H1 (cell line): ENCODE measurements around the gene UBR1. TPM values are rescaled to one million over a fixed set of nuclear protein-coding genes. Genes with fewer than 3 reads are reported as not detected.
"Not testable (repeated sequence)": the region's sequence is repeated elsewhere in the genome, so short reads cannot be mapped to it uniquely, and the experiment has no call there.

Experiments
- CTCF ChIA-PET: fragments of 300-600 bp; sonication (Branson Sonifier 250); formaldehyde crosslinking; loops from one replicate; lab custom pipeline; 2021; ENCODE audit not compliant: partially characterized antibody; lab: Charles Lee
- POLR2A ChIA-PET: fragments of 300-600 bp; sonication (Branson Sonifier 250); formaldehyde crosslinking; loops from one replicate; lab custom pipeline; 2021; ENCODE audit warnings: inconsistent platforms; ENCODE audit not compliant: partially characterized antibody; lab: Charles Lee
- DNase-seq, 2 experiments: peaks; one replicate each; pipeline versions ENCODE4 v3.0.0 to v3.0.0-alpha.2; 2010 to 2022; ENCODE audit warnings: low spot score in 2 of 2, low read depth in 1 of 2, mixed read lengths in 1 of 2
- FAIRE-seq: peaks from 2 replicates; lab custom pipeline; 2011; peaks lifted over from hg19 to GRCh38; lab: Jason Lieb, UNC
- H2AFZ ChIP-seq: 2 replicates; pipeline ENCODE4 v1.8.1; 2012; ENCODE audit warnings: low read length, inconsistent platforms
- H2AK5ac ChIP-seq: 2 replicates; pipeline ENCODE4 v1.6.1; 2013; ENCODE audit warnings: low read depth, low read length
- H2BK120ac ChIP-seq: replicated peaks from 2 replicates; pipeline ENCODE3; 2013; ENCODE audit warnings: low read depth, low read length, inconsistent platforms
- H2BK12ac ChIP-seq: 2 replicates; pipeline ENCODE4 v1.6.1; 2013; ENCODE audit warnings: low read depth, low read length
- H2BK15ac ChIP-seq: 2 replicates; pipeline ENCODE4 v1.6.1; 2013; ENCODE audit warnings: low read length
- H2BK20ac ChIP-seq: 2 replicates; pipeline ENCODE4 v1.6.1; 2013; ENCODE audit warnings: low read length
- H2BK5ac ChIP-seq: 2 replicates; pipeline ENCODE4 v1.6.1; 2013; ENCODE audit warnings: low read depth, low read length
- H3K14ac ChIP-seq: 2 replicates; pipeline ENCODE4 v1.6.1; 2013; ENCODE audit warnings: inconsistent platforms; ENCODE audit not compliant: insufficient read length
- H3K18ac ChIP-seq: 2 replicates; pipeline ENCODE4 v1.6.1; 2013; ENCODE audit warnings: low read length; ENCODE audit errors: extremely low read depth
- H3K23ac ChIP-seq: 2 replicates; pipeline ENCODE4 v1.6.1; 2013; ENCODE audit warnings: inconsistent platforms; ENCODE audit not compliant: insufficient read length
- H3K23me2 ChIP-seq: 2 replicates; pipeline ENCODE4 v1.6.1; 2013; ENCODE audit warnings: low read depth, low read length
- H3K27ac ChIP-seq: 2 replicates; pipeline ENCODE4 v1.6.1; 2011; ENCODE audit warnings: low read depth, low read length, inconsistent platforms
- H3K27me3 ChIP-seq, 4 experiments: replicated peaks in 1 of 4; 1 replicate in 1 of 4; 2 replicates in 3 of 4; pipeline versions ENCODE4 v1.6.1 to v1.8.1; 2011 to 2013; ENCODE audit warnings: low read length in 3 of 4, mild to moderate bottlenecking in 3 of 4, inconsistent platforms in 2 of 4, mixed read lengths in 2 of 4, moderate library complexity in 1 of 4; ENCODE audit not compliant: control insufficient read depth in 3 of 4, insufficient read depth in 3 of 4; ENCODE audit errors: extremely low read depth in 1 of 4
- H3K36me3 ChIP-seq, 4 experiments: 2 replicates each; pipeline versions ENCODE4 v1.6.1 to v1.8.1; 2011 to 2013; ENCODE audit warnings: mild to moderate bottlenecking in 4 of 4, low read length in 3 of 4, moderate library complexity in 2 of 4, control low read depth in 1 of 4, inconsistent platforms in 1 of 4; ENCODE audit not compliant: insufficient read depth in 4 of 4, control insufficient read depth in 2 of 4
- H3K4ac ChIP-seq: replicated peaks from 2 replicates; pipeline ENCODE3; 2013; ENCODE audit warnings: low read length, low read depth, mixed read lengths, inconsistent platforms; ENCODE audit not compliant: insufficient read length
- H3K4me1 ChIP-seq, 4 experiments: replicated peaks in 1 of 4; 1 replicate in 1 of 4; 2 replicates in 3 of 4; pipeline versions ENCODE4 v1.6.1 to v1.8.1; 2011 to 2013; ENCODE audit warnings: low read length in 3 of 4, inconsistent platforms in 2 of 4, mixed read lengths in 1 of 4; ENCODE audit not compliant: insufficient read depth in 4 of 4, control insufficient read depth in 3 of 4
- H3K4me2 ChIP-seq, 2 experiments: 2 replicates each; pipeline versions ENCODE4 v1.6.1 to v1.8.1; 2011 to 2013; ENCODE audit warnings: low read depth in 2 of 2, low read length in 2 of 2, control low read depth in 1 of 2, inconsistent platforms in 1 of 2, mild to moderate bottlenecking in 1 of 2; ENCODE audit not compliant: insufficient read depth in 1 of 2
- H3K4me3 ChIP-seq, 4 experiments: fragments of 200-600, 300-600 bp in 1 of 4; sonication (generic), shearing (Covaris generic), sonication (Bioruptor Twin) in 1 of 4; 2 replicates each; pipeline versions ENCODE4 v1.5.1 to v1.8.1; 2011 to 2016; ENCODE audit warnings: low read length in 4 of 4, low read depth in 3 of 4, control low read depth in 2 of 4, inconsistent platforms in 2 of 4, mild to moderate bottlenecking in 2 of 4, mixed read lengths in 1 of 4, moderate library complexity in 1 of 4; ENCODE audit not compliant: insufficient read depth in 2 of 4; ENCODE audit errors: extremely low read depth in 1 of 4
- H3K56ac ChIP-seq: replicated peaks from 2 replicates; pipeline ENCODE3; 2013; ENCODE audit warnings: low read depth, mild to moderate bottlenecking, mixed read lengths, low read length, inconsistent platforms; ENCODE audit not compliant: insufficient read length
- H3K79me1 ChIP-seq: 2 replicates; pipeline ENCODE4 v1.6.1; 2013; ENCODE audit warnings: low read depth, low read length, control low read depth
- H3K79me2 ChIP-seq, 2 experiments: 2 replicates each; pipeline versions ENCODE4 v1.6.1 to v1.8.1; 2012 to 2013; ENCODE audit warnings: low read length in 2 of 2, mild to moderate bottlenecking in 2 of 2, inconsistent platforms in 1 of 2; ENCODE audit not compliant: insufficient read depth in 2 of 2, control insufficient read depth in 1 of 2
- H3K9ac ChIP-seq, 4 experiments: replicated peaks in 1 of 4; 1 replicate in 1 of 4; 2 replicates in 3 of 4; pipeline versions ENCODE4 v1.6.1 to v1.8.1; 2011 to 2013; ENCODE audit warnings: low read depth in 3 of 4, low read length in 3 of 4, control low read depth in 2 of 4, mild to moderate bottlenecking in 2 of 4, moderate library complexity in 2 of 4, inconsistent platforms in 1 of 4; ENCODE audit errors: extremely low read depth in 1 of 4
- H3K9me3 ChIP-seq, 2 experiments: 2 replicates each; pipeline versions ENCODE4 v1.6.1 to v1.8.1; 2012 to 2013; ENCODE audit warnings: mild to moderate bottlenecking in 2 of 2, moderate library complexity in 2 of 2, control low read depth in 1 of 2, inconsistent platforms in 1 of 2, low read depth in 1 of 2, low read length in 1 of 2, mixed read lengths in 1 of 2; ENCODE audit not compliant: insufficient read depth in 2 of 2
- H4K20me1 ChIP-seq, 2 experiments: replicated peaks in 1 of 2; 2 replicates each; pipeline versions ENCODE3 to v1.8.1; 2011 to 2013; ENCODE audit warnings: inconsistent platforms in 2 of 2, low read length in 2 of 2, mild to moderate bottlenecking in 1 of 2; ENCODE audit not compliant: insufficient read depth in 2 of 2, control insufficient read depth in 1 of 2
- H4K5ac ChIP-seq: 2 replicates; pipeline ENCODE4 v1.6.1; 2013; ENCODE audit warnings: low read length, low read depth, mixed read lengths, inconsistent platforms; ENCODE audit not compliant: insufficient read length
- H4K8ac ChIP-seq: 2 replicates; pipeline ENCODE4 v1.8.0; 2013; ENCODE audit warnings: mild to moderate bottlenecking, moderate library complexity, low read length, inconsistent platforms; ENCODE audit not compliant: insufficient read depth; ENCODE audit errors: extremely low read depth
- H4K91ac ChIP-seq: replicated peaks from 2 replicates; pipeline ENCODE3; 2013; ENCODE audit warnings: low read length, mixed read lengths, inconsistent platforms; ENCODE audit not compliant: insufficient read length
- EP300 ChIP-seq, 2 experiments: IDR thresholded peaks; 1 replicate in 1 of 2; 2 replicates in 1 of 2; pipeline ENCODE4 v1.6.1; 2011 to 2012; ENCODE audit warnings: low read depth in 2 of 2, low read length in 2 of 2, mild to moderate bottlenecking in 2 of 2, borderline replicate concordance in 1 of 2, inconsistent platforms in 1 of 2, moderate library complexity in 1 of 2
- WGBS, 2 experiments: shearing (Covaris generic) in 1 of 2; methylation state at CpG; one replicate each; pipeline versions ENCODE4 v1.1.6 to v1.1.7; 2013 to 2015; ENCODE audit warnings: low lambda C conversion rate in 2 of 2, mixed read lengths in 2 of 2, inconsistent platforms in 1 of 2, low coverage in 1 of 2, missing lambda C conversion rate in 1 of 2; ENCODE audit not compliant: insufficient replicate concordance in 2 of 2, insufficient coverage in 1 of 2, insufficient read length in 1 of 2; ENCODE audit errors: extremely low coverage in 1 of 2, missing lambda C conversion rate in 1 of 2; 5-methylcytosine and 5-hydroxymethylcytosine counted together
- polyA plus RNA-seq, 7 experiments: library from polyadenylated mRNA; depleted of rRNA in 3 of 7; stranded (reverse) in 5 of 7; unstranded in 2 of 7; fragments of >200 nt in 5 of 7; fragments of 200-250 nt in 2 of 7; gene quantifications; 1 replicate in 5 of 7; 2 replicates in 1 of 7; 4 replicates in 1 of 7; pipeline versions ENCODE4 v1.2.1 to v1.2.3, GENCODE V29; 2011 to 2013; ENCODE audit warnings: missing spikeins in 2 of 7, mixed read lengths in 2 of 7
- total RNA-seq: library from RNA; stranded (reverse); fragmentation: NEBNext Ultra II Directional; extraction: Animal tissue kit (Norgen Biotek cat#: 25700); gene quantifications from 2 replicates; pipeline ENCODE4 v1.2.1, GENCODE V29; 2021

UBR1 gene
- total and polyA plus RNA-seq, 2 of the 8 experiments (the other 6 are each of a cell fraction or from before 2014, with no cell fraction given): 3.7 to 18.7 TPM

DNA sequence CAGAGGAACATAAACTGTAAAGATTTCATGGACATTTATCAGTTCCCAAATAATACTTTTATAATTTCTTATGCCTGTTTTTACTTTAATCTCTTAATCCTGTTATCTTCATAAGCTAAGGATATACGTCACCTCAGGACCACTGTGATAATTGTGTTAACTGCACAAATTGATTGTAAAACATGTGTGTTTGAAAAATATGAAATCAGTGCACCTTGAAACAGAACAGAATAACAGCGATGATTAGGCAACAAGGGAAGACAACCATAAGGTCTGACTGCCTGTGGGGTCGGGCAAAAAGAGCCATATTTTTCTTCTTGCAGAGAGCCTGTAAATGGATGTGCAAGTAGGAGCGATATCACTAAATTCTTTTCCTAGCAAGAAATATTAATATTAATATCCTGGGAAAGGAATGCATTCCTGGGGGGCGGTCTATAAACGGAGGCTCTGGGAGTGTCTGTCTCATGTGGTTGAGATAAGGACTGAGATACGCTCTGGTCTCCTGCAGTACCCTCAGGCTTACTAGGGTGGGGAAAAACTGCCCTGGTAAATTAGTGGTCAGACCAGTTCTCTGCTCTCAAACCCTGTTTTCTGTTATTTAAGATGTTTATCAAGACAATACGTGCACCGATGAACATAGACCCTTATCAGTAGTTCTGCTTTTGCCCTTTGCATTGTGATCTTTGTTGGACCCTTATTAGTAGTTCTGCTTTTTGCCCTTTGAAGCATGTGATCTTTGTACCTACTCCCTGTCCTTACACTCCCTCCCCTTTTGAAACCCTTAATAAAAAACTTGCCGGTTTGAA, 22.5 kb upstream of the UBR1 start:
- DNase-seq, CTCF ChIA-PET, H3K4ac ChIP-seq, H2BK20ac ChIP-seq, H3K4me2 ChIP-seq, H3K79me1 ChIP-seq, H4K91ac ChIP-seq, H3K14ac ChIP-seq, H2BK15ac ChIP-seq, H3K18ac ChIP-seq, H2BK5ac ChIP-seq, H3K27me3 ChIP-seq, H2BK12ac ChIP-seq, H2AFZ ChIP-seq, H4K8ac ChIP-seq, H4K5ac ChIP-seq, H3K27ac ChIP-seq, FAIRE-seq, H2BK120ac ChIP-seq, H4K20me1 ChIP-seq, H3K23ac ChIP-seq, POLR2A ChIA-PET, H3K4me3 ChIP-seq, H3K79me2 ChIP-seq, H3K9me3 ChIP-seq, H3K9ac ChIP-seq, H3K23me2 ChIP-seq, H3K36me3 ChIP-seq, H3K56ac ChIP-seq, H2AK5ac ChIP-seq, H3K4me1 ChIP-seq: not testable (repeated sequence)
- 78% methylated on average over 10 of the region's 10 CpGs; no CpG with 5 or more reads in 1 of the 2 experiments for WGBS, 2 experiments
- TF ChIP-seq EP300 (IDR thresholded peaks at IDR 0.05; ENCODE audit: borderline replicate concordance in 1 of 2, low read depth in 2 of 2, low read length in 2 of 2): peak in 1 of 2 experiments; percentile 40; a peak in 1 of 3 replicates
